ENCODE measurements around the gene SLC49A4. TPM values are rescaled to one million over a fixed set of nuclear protein-coding genes. Genes with fewer than 3 reads are reported as not detected.

Gene SLC49A4
- total RNA-seq, 1 donor from 2014 or later, result 17.5 TPM

GRCh38 chr3:122770521-122771202, 24.2 kb upstream of the SLC49A4 start:
- Mint-ChIP-seq H3K27me3 (no peaks in the 10 kb centered on the region), H3K9me3 (ENCODE audit: low read depth) (no peaks in the 10 kb centered on the region), H3K4me1 (ENCODE audit: low read depth) (no peaks in the 10 kb centered on the region), H3K36me3 (ENCODE audit: insufficient read depth) (peaks cover 1% of the 10 kb centered on the region), H3K27ac (no peak overlapping the region), H3K4me3 (ENCODE audit: low read depth) (no peak overlapping the region)
- no peak for TF ChIP-seq CTCF (IDR thresholded peaks at IDR 0.05; ENCODE audit: unreplicated experiment)
- no peak for DNase-seq (ENCODE audit: low spot score, unreplicated experiment)

GRCh38 chr3:122772827-122773226, 22.0 kb upstream of the SLC49A4 start:
- Mint-ChIP-seq H3K4me1 (ENCODE audit: low read depth) (no peaks in the 10 kb centered on the region), H3K36me3 (ENCODE audit: insufficient read depth) (peaks cover 1% of the 10 kb centered on the region), H3K27ac (no peak overlapping the region), H3K4me3 (ENCODE audit: low read depth) (no peak overlapping the region), H3K27me3 (no peaks in the 10 kb centered on the region), H3K9me3 (ENCODE audit: low read depth) (no peaks in the 10 kb centered on the region)
- DNase-seq (ENCODE audit: low spot score, unreplicated experiment), result no peak
- no peak for TF ChIP-seq CTCF (IDR thresholded peaks at IDR 0.05; ENCODE audit: unreplicated experiment)

GRCh38 chr3:122773944-122774509, 20.8 kb upstream of the SLC49A4 start:
- Mint-ChIP-seq H3K4me1 (ENCODE audit: low read depth) (no peaks in the 10 kb centered on the region), H3K9me3 (ENCODE audit: low read depth) (no peaks in the 10 kb centered on the region), H3K4me3 (ENCODE audit: low read depth) (no peak overlapping the region), H3K36me3 (ENCODE audit: insufficient read depth) (no peaks in the 10 kb centered on the region), H3K27ac (no peak overlapping the region), H3K27me3 (no peaks in the 10 kb centered on the region)
- no peak for DNase-seq (ENCODE audit: low spot score, unreplicated experiment)
- TF ChIP-seq CTCF (IDR thresholded peaks at IDR 0.05; ENCODE audit: unreplicated experiment), result no peak

- H3K36me3 Mint-ChIP-seq (ENCODE audit: insufficient read depth), result no peaks in the 10 kb centered on the region
- no peak for TF ChIP-seq CTCF (IDR thresholded peaks at IDR 0.05; ENCODE audit: unreplicated experiment)
- no peaks in the 10 kb centered on the region for H3K4me1 Mint-ChIP-seq (ENCODE audit: low read depth)
- no peak for DNase-seq (ENCODE audit: low spot score, unreplicated experiment)
- H3K4me3 Mint-ChIP-seq (ENCODE audit: low read depth), result no peak overlapping the region
- no peak overlapping the region for H3K27ac Mint-ChIP-seq
- H3K9me3 Mint-ChIP-seq (ENCODE audit: low read depth), result no peaks in the 10 kb centered on the region
- H3K27me3 Mint-ChIP-seq, result no peaks in the 10 kb centered on the region
Measured at GRCh38 chr3:122774564-122774963, 20.3 kb upstream of the SLC49A4 start.

GRCh38 chr3:122776675-122777468, 18.0 kb upstream of the SLC49A4 start:
- no peak for TF ChIP-seq CTCF (IDR thresholded peaks at IDR 0.05; ENCODE audit: unreplicated experiment)
- Mint-ChIP-seq H3K27ac (no peak overlapping the region), H3K4me3 (ENCODE audit: low read depth) (no peak overlapping the region), H3K9me3 (ENCODE audit: low read depth) (peaks cover 4% of the 10 kb centered on the region), H3K36me3 (ENCODE audit: insufficient read depth) (peaks cover 6% of the 10 kb centered on the region), H3K27me3 (no peaks in the 10 kb centered on the region), H3K4me1 (ENCODE audit: low read depth) (no peaks in the 10 kb centered on the region)
- DNase-seq (ENCODE audit: low spot score, unreplicated experiment), result no peak
